Esophagus squamous epithelium (tissue), 5 donors: Measurements from ENCODE around the gene VSTM4. TPM values are rescaled to one million over a fixed set of nuclear protein-coding genes. Genes with fewer than 3 reads are reported as not detected.

Experiments used
- DNase-seq: peaks from one replicate; lab custom pipeline; 2025; lab: John Stamatoyannopoulos, UW
- H3K27ac ChIP-seq, 4 donors: fragments of 200-600 bp; sonication (generic); one replicate each; pipeline ENCODE4 v1.5.1; 2016 to 2019; ENCODE audit warnings: mild to moderate bottlenecking in 1 of 4
- H3K27me3 ChIP-seq, 4 donors: fragments of 200-600 bp; sonication (generic); 1 replicate in 3 of 4; 2 replicates in 1 of 4; pipeline versions ENCODE4 v1.5.1 to v1.6.0; 2017 to 2021; ENCODE audit warnings: antibody characterized with exemption in 1 of 4
- H3K36me3 ChIP-seq, 3 donors: fragments of 200-600 bp; sonication (generic); one replicate each; pipeline ENCODE4 v1.5.1; 2016 to 2019
- H3K4me1 ChIP-seq, 3 donors: fragments of 200-600 bp; sonication (generic); one replicate each; pipeline ENCODE4 v1.5.1; 2017 to 2019
- H3K4me3 ChIP-seq, 4 donors: fragments of 200-600 bp; sonication (generic); 1 replicate in 3 of 4; 2 replicates in 1 of 4; pipeline ENCODE4 v1.5.1; 2016 to 2019; ENCODE audit warnings: mild to moderate bottlenecking in 2 of 4, moderate library complexity in 1 of 4
- H3K9me3 ChIP-seq, 3 donors: fragments of 200-600 bp; sonication (generic); one replicate each; pipeline ENCODE4 v1.5.1; 2016 to 2019
- POLR2A ChIP-seq, 4 donors: fragments of 450-650 bp; IDR thresholded peaks; one replicate each; pipeline ENCODE4 v1.6.1; 2017; ENCODE audit warnings: antibody characterized with exemption in 4 of 4, mild to moderate bottlenecking in 4 of 4, moderate library complexity in 3 of 4
- WGBS, 2 donors: methylation state at CpG; one replicate each; pipeline ENCODE4 v1.1.5; 2018; 5-methylcytosine and 5-hydroxymethylcytosine counted together
- intact Hi-C: fragments of 100-400 bp; cut with DNase I; formaldehyde crosslinking; loops from one replicate; pipeline ENCODE4 v1.15.0; 2022
- total RNA-seq, 4 donors: library from RNA; depleted of rRNA; stranded (reverse); fragments of >200 nt; gene quantifications; one replicate each; pipeline ENCODE4 v1.1.0, GENCODE V29; 2016
- TF ChIP-seq, protein P1 (sequence below), 6 experiments: fragments of 450-650 bp in 4 of 6; fragments of 200-600 bp in 2 of 6; sonication (generic) in 2 of 6; IDR thresholded peaks; one replicate each; pipeline ENCODE4 v1.5.1; 2016 to 2019; ENCODE audit warnings: antibody characterized with exemption in 6 of 6, mild to moderate bottlenecking in 4 of 6, moderate library complexity in 4 of 6
- donor health status: DM: yes; HTN: yes; CAD: no.

Gene VSTM4
- total RNA-seq, 4 donors from 2014 or later, result 0.80 to 6.9 (median 1.9) TPM

DNA sequence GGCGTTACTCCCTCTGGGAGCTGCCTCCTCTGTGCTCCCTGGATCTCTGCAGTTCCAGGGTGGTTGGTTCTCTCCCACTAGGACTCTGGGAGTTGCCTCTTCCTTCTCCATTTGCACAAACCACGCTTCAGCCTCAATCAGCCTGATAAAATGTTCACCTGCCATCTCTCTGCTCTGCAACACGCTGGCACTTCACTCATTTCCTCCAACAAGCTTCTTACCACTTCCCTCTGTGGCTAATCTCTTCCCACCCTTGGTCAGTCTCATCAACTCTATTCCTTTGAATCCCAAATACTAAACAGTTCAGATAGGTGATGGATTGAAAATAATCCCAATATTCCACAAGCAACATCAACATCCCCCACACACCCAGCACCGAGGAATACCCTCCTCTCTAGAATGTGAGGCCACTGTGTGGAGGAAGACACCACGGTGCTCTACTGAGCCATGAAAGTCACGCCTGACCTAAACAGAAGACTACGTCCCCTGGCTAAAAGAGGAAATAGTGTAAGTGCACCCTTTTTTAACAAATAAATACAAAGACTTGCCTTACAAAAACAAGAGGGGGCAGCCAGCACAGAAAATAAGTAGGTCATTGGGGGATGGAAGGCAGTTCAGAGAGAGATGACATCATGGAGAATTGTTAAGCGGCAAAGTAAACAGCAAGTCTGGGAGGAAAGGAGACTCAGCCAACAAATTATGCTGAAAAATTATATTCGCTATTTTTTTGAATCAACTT is 20.4 kb upstream of the VSTM4 start:
- Histone ChIP-seq H3K9me3 (no peaks in the 10 kb centered on the region), H3K27me3 (no peaks in the 10 kb centered on the region), H3K4me1 (peaks cover 3 to 31% (median 7%) of the 10 kb centered on the region in 3 donors), H3K4me3 (no peak overlapping the region), H3K27ac (peak overlapping the region in 3 of 4 donors; percentile 11 to 28 (median 23)), H3K36me3 (no peaks in the 10 kb centered on the region)
- 51 to 65% methylated on average over 7 to 9 of the region's 9 CpGs for WGBS, 2 donors
- no peak for TF ChIP-seq POLR2A (IDR thresholded peaks at IDR 0.05)
- TF ChIP-seq, protein P1, sequence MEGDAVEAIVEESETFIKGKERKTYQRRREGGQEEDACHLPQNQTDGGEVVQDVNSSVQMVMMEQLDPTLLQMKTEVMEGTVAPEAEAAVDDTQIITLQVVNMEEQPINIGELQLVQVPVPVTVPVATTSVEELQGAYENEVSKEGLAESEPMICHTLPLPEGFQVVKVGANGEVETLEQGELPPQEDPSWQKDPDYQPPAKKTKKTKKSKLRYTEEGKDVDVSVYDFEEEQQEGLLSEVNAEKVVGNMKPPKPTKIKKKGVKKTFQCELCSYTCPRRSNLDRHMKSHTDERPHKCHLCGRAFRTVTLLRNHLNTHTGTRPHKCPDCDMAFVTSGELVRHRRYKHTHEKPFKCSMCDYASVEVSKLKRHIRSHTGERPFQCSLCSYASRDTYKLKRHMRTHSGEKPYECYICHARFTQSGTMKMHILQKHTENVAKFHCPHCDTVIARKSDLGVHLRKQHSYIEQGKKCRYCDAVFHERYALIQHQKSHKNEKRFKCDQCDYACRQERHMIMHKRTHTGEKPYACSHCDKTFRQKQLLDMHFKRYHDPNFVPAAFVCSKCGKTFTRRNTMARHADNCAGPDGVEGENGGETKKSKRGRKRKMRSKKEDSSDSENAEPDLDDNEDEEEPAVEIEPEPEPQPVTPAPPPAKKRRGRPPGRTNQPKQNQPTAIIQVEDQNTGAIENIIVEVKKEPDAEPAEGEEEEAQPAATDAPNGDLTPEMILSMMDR (IDR thresholded peaks at IDR 0.05), result no peak
- intact Hi-C loops, result no loop called here
- DNase-seq, result no peak

DNA sequence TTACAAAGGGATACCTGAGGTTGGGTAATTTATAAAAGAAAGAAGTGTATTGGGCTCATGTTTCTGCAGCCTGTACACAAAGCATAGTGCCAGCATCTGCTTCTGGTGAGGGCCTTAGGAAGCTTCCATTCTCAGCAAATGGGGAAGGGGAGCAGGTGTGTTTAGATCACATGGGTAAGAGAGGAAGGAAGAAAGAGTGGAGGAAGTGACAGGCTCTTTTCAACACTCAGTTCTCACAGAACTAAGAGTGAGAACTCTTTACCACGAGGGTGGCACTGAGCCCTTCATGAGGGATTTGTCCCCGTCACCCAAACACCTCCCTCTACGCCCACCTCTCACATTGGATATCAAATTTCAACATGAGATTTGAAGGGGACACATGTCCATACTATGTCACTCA is 19.0 kb upstream of the VSTM4 start:
- intact Hi-C loops, result no loop called here
- no peak for TF ChIP-seq POLR2A (IDR thresholded peaks at IDR 0.05)
- TF ChIP-seq, protein P1 (IDR thresholded peaks at IDR 0.05), result no peak

DNA sequence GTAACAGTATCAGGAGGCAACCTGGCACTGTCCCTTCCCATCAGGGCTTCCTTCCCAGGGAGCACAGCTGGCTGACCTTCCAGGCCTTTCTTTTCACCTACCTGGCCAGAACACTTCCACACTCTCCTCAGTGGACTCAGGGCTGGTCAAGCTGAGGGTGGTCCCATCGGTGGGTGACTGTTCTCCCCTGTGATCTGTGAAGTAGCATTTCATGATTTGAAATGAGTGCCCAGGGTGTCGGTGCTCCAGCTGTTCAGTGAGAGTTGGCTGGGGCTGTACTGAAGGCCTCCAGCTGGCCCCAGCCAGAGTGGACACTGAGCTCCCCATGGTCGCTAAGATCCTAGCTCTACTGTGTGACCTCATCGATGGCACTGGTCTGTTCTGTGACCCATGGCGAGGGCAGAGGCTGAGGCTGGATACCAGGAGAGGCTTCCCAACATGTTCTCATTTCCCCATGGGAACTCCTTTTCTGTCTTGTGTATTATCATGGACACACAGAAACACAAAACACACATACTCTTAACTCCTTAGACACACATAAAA is 18.5 kb upstream of the VSTM4 start, which contains the start of gene FAM170B:
TSS of gene FAM170B (minus strand) at position 316 of the 543 bp plus-strand sequence. CDS start at position 213, 103 bp downstream.
- H3K4me3 ChIP-seq, result no peak within 1 kb of the TSS
- intact Hi-C loops, result no loop called here
- H3K9me3 ChIP-seq, result no peaks in the 10 kb centered on the region
- no peak for DNase-seq
- H3K36me3 ChIP-seq, result no peaks in the 10 kb centered on the region
- TF ChIP-seq, protein P1 (IDR thresholded peaks at IDR 0.05), result no peak
- TF ChIP-seq POLR2A (IDR thresholded peaks at IDR 0.05), result no peak
- peaks cover 0 to 14% (median 0%) of the 10 kb centered on the region in 3 donors for H3K4me1 ChIP-seq
- WGBS, 2 donors, result 80 to 86% methylated on average over 4 of the region's 5 CpGs
- H3K27me3 ChIP-seq, result no peaks in the 10 kb centered on the region
- no peak within 1 kb of the TSS for H3K27ac ChIP-seq

More for the DNA sequence above, 19.0 kb upstream of the VSTM4 start:
- no peak for DNase-seq
- Histone ChIP-seq H3K4me3 (no peak overlapping the region), H3K36me3 (no peaks in the 10 kb centered on the region), H3K9me3 (no peaks in the 10 kb centered on the region), H3K27me3 (no peaks in the 10 kb centered on the region), H3K27ac (no peak overlapping the region), H3K4me1 (peaks cover 0 to 17% (median 2%) of the 10 kb centered on the region in 3 donors)
- 57 to 72% methylated on average over 3 of the region's 3 CpGs for WGBS, 2 donors

DNA sequence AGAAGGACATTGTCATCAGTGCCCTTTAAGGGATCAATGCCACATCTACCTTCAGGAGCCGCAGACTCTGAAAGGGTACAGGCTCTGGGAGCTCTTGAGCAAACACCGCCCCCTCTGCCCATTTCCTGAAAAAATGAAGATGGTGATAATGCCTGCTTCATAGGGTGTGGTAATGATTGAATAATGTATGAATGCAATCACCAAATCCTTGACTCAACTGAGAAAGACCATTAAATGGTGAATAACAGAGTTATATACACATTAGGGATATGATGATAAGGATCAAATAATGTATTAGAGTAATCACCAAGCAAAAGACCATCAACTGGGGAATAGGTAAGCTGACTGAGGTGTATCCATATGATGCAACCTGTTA is 17.0 kb upstream of the VSTM4 start:
- Histone ChIP-seq H3K27me3 (no peaks in the 10 kb centered on the region), H3K4me3 (no peak overlapping the region), H3K36me3 (no peaks in the 10 kb centered on the region), H3K27ac (no peak overlapping the region), H3K4me1 (peaks cover 0 to 10% (median 0%) of the 10 kb centered on the region in 3 donors), H3K9me3 (no peaks in the 10 kb centered on the region)
- WGBS, 2 donors, result 85 to 87% methylated on average over 2 of the region's 2 CpGs
- DNase-seq, result no peak
- TF ChIP-seq, protein P1 (IDR thresholded peaks at IDR 0.05), result no peak
- no peak for TF ChIP-seq POLR2A (IDR thresholded peaks at IDR 0.05)
- intact Hi-C loops, result no loop called here
